Muscle layer of duodenum (tissue), 2 donors: ENCODE data around the gene GET4.
A peak's percentile ranks its signal among the peaks of the same experiment; 100 is the strongest.

Experiments
- H3K27ac ChIP-seq: one replicate; pipeline ENCODE4 v1.7.0; 2013; ENCODE audit warnings: mild to moderate bottlenecking, low read length
- H3K27me3 ChIP-seq: one replicate; pipeline ENCODE4 v1.7.0; 2013; ENCODE audit warnings: low read depth, mild to moderate bottlenecking, control low read depth, low read length
- H3K36me3 ChIP-seq, 2 donors: one replicate each; pipeline ENCODE4 v1.7.0; 2013; ENCODE audit warnings: low read length in 2 of 2, control low read depth in 1 of 2, mild to moderate bottlenecking in 1 of 2; ENCODE audit not compliant: insufficient read depth in 2 of 2, control insufficient read depth in 1 of 2
- H3K4me1 ChIP-seq, 2 donors: one replicate each; pipeline ENCODE4 v1.7.0; 2013; ENCODE audit warnings: low read length in 2 of 2, mild to moderate bottlenecking in 2 of 2, control low read depth in 1 of 2, moderate library complexity in 1 of 2; ENCODE audit not compliant: insufficient read depth in 2 of 2, control insufficient read depth in 1 of 2
- H3K4me3 ChIP-seq, 2 donors: one replicate each; pipeline ENCODE4 v1.7.0; 2013; ENCODE audit warnings: low read length in 2 of 2, low read depth in 1 of 2, mild to moderate bottlenecking in 1 of 2
- H3K9me3 ChIP-seq, 2 donors: one replicate each; pipeline ENCODE4 v1.7.0; 2013; ENCODE audit warnings: low read length in 2 of 2, control low read depth in 1 of 2, mild to moderate bottlenecking in 1 of 2; ENCODE audit not compliant: control insufficient read depth in 1 of 2
- donor health status: healthy.

The GET4 gene

GRCh38 chr7:859359-860030, 16.9 kb upstream of the GET4 start:
- peaks cover 56 to 81% of the 10 kb centered on the region in 2 donors for H3K36me3 ChIP-seq
- H3K27me3 ChIP-seq: no peaks in the 10 kb centered on the region
- no peak overlapping the region for H3K27ac ChIP-seq

GRCh38 chr7:860149-860548, 16.2 kb upstream of the GET4 start:
- H3K4me1 ChIP-seq: no peaks in the 10 kb centered on the region
- H3K27ac ChIP-seq: no peak overlapping the region

More at GRCh38 chr7:859359-860030, 16.9 kb upstream of the GET4 start:
- no peaks in the 10 kb centered on the region for H3K4me1 ChIP-seq
- no peaks in the 10 kb centered on the region for H3K9me3 ChIP-seq
- no peak overlapping the region for H3K4me3 ChIP-seq

GRCh38 chr7:861222-861621, 15.1 kb upstream of the GET4 start:
- H3K9me3 ChIP-seq: no peaks in the 10 kb centered on the region
- H3K27me3 ChIP-seq: no peaks in the 10 kb centered on the region
- no peaks in the 10 kb centered on the region for H3K4me1 ChIP-seq
- H3K36me3 ChIP-seq: peaks cover 61 to 81% of the 10 kb centered on the region in 2 donors
- no peak overlapping the region for H3K4me3 ChIP-seq
- H3K27ac ChIP-seq: no peak overlapping the region

More at GRCh38 chr7:860149-860548, 16.2 kb upstream of the GET4 start:
- no peak overlapping the region for H3K4me3 ChIP-seq
- H3K27me3 ChIP-seq: no peaks in the 10 kb centered on the region
- H3K9me3 ChIP-seq: no peaks in the 10 kb centered on the region
- peaks cover 54 to 81% of the 10 kb centered on the region in 2 donors for H3K36me3 ChIP-seq

- Histone ChIP-seq H3K36me3 (peaks cover 57 to 75% of the 10 kb centered on the region in 2 donors), H3K9me3 (no peaks in the 10 kb centered on the region), H3K27me3 (no peaks in the 10 kb centered on the region), H3K27ac (no peak overlapping the region), H3K4me1 (peaks cover 0 to 3% of the 10 kb centered on the region in 2 donors), H3K4me3 (no peak overlapping the region)
These were observed 14.2 kb upstream of the GET4 start for GRCh38 chr7:862157-862556.

GRCh38 chr7:863106-863505, 13.2 kb upstream of the GET4 start:
- no peak overlapping the region for H3K4me3 ChIP-seq
- H3K27ac ChIP-seq: no peak overlapping the region
- no peaks in the 10 kb centered on the region for H3K9me3 ChIP-seq
- no peaks in the 10 kb centered on the region for H3K27me3 ChIP-seq
- H3K36me3 ChIP-seq: peaks cover 54 to 70% of the 10 kb centered on the region in 2 donors
- H3K4me1 ChIP-seq: peaks cover 0 to 10% of the 10 kb centered on the region in 2 donors

- no peak overlapping the region for H3K4me3 ChIP-seq
- no peaks in the 10 kb centered on the region for H3K27me3 ChIP-seq
- no peaks in the 10 kb centered on the region for H3K9me3 ChIP-seq
- H3K4me1 ChIP-seq: peaks cover 0 to 13% of the 10 kb centered on the region in 2 donors
- H3K27ac ChIP-seq: no peak overlapping the region
- H3K36me3 ChIP-seq: peaks cover 37 to 67% of the 10 kb centered on the region in 2 donors
These were observed 10.4 kb upstream of the GET4 start for GRCh38 chr7:865921-866320.

GRCh38 chr7:867001-867405, 9.4 kb upstream of the GET4 start:
- Histone ChIP-seq H3K4me1 (peaks cover 0 to 13% of the 10 kb centered on the region in 2 donors), H3K27ac (peak overlapping the region; percentile 81), H3K4me3 (peak overlapping the region in 1 of 2 donors; percentile 20), H3K36me3 (peaks cover 32 to 59% of the 10 kb centered on the region in 2 donors), H3K9me3 (no peaks in the 10 kb centered on the region), H3K27me3 (no peaks in the 10 kb centered on the region)

- Histone ChIP-seq H3K27ac (peak overlapping the region; percentile 81), H3K4me1 (peaks cover 0 to 13% of the 10 kb centered on the region in 2 donors), H3K36me3 (peaks cover 34 to 59% of the 10 kb centered on the region in 2 donors), H3K4me3 (peak overlapping the region in 1 of 2 donors; percentile 20), H3K9me3 (no peaks in the 10 kb centered on the region), H3K27me3 (no peaks in the 10 kb centered on the region)
These were observed 8.8 kb upstream of the GET4 start for GRCh38 chr7:867406-868188.

GRCh38 chr7:868189-868486, 8.2 kb upstream of the GET4 start:
- H3K36me3 ChIP-seq: peaks cover 34 to 54% of the 10 kb centered on the region in 2 donors
- no peaks in the 10 kb centered on the region for H3K9me3 ChIP-seq
- H3K4me1 ChIP-seq: peaks cover 0 to 16% of the 10 kb centered on the region in 2 donors
- no peaks in the 10 kb centered on the region for H3K27me3 ChIP-seq
- peak overlapping the region in 1 of 2 donors; percentile 20 for H3K4me3 ChIP-seq
- peak overlapping the region; percentile 81 for H3K27ac ChIP-seq

- peaks cover 34 to 48% of the 10 kb centered on the region in 2 donors for H3K36me3 ChIP-seq
- peaks cover 7 to 28% of the 10 kb centered on the region in 2 donors for H3K4me1 ChIP-seq
- H3K9me3 ChIP-seq: no peaks in the 10 kb centered on the region
- no peaks in the 10 kb centered on the region for H3K27me3 ChIP-seq
- no peak overlapping the region for H3K27ac ChIP-seq
- H3K4me3 ChIP-seq: no peak overlapping the region
These were observed 7.0 kb upstream of the GET4 start for GRCh38 chr7:869348-869747.

GRCh38 chr7:871900-872537, 4.3 kb upstream of the GET4 start:
- Histone ChIP-seq H3K27me3 (no peaks in the 10 kb centered on the region), H3K27ac (no peak overlapping the region), H3K4me3 (no peak overlapping the region), H3K4me1 (peaks cover 7 to 28% of the 10 kb centered on the region in 2 donors), H3K36me3 (peaks cover 21 to 32% of the 10 kb centered on the region in 2 donors), H3K9me3 (no peaks in the 10 kb centered on the region)
